HG02588 (cell line): ENCODE data around the gene RFX5.
"Not testable (repeated sequence)": the region's sequence is repeated elsewhere in the genome, so short reads cannot be mapped to it uniquely, and the experiment has no call there.

Experiments used
- ATAC-seq: cut with Tn5 transposase; IDR thresholded peaks from one replicate; pipeline ENCODE4 v1.9.1; 2021; ENCODE audit warnings: mild to moderate bottlenecking, moderate library complexity; ENCODE audit not compliant: unreplicated experiment

Gene RFX5

DNA sequence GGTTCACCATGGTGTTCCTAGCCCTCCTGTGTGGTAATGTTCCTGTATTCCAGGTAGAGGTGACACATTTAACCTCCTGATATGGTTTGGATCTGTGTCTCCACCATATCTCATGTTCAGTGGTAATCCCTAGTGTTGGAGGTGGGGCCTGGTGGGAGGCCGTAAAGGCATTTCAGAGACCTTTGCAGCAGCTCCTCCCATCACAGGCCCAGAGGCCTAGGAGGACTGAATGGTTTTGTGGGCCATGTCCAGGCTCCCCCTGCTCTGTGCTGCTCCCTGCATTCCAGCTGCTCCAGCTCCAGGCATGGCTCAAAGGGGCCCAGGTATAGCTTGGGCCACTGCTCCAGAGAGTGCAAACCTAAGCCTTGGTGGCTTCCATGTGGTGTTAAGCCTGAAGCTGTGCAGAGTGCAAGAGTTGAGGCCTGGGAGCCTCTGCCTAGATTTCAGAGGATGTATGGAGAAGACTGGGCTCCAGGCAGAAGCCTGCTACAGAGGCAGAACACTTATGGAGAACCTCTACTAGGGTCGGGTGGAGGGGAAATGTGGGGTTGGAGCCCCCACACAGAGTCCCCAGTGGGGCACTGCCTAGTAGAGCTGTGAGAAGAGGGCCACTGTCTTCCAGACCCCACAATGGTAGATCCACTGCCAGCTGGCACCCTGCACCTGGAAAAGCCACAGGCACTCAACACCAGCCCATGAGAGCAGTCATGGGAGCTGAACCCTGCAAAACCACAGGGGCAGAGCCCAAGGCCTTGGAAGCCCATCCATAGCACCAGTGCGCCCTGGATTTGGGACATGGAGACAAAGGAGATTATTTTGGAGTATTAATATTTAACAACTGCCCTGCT is 15.5 kb upstream of the RFX5 start:
- ATAC-seq = no peak

- no peak for ATAC-seq
These were observed 14.8 kb upstream of the RFX5 start for GRCh38 chr1:151361883-151362282.

GRCh38 chr1:151356696-151357095 is 9.6 kb upstream of the RFX5 start:
- ATAC-seq = no peak

DNA sequence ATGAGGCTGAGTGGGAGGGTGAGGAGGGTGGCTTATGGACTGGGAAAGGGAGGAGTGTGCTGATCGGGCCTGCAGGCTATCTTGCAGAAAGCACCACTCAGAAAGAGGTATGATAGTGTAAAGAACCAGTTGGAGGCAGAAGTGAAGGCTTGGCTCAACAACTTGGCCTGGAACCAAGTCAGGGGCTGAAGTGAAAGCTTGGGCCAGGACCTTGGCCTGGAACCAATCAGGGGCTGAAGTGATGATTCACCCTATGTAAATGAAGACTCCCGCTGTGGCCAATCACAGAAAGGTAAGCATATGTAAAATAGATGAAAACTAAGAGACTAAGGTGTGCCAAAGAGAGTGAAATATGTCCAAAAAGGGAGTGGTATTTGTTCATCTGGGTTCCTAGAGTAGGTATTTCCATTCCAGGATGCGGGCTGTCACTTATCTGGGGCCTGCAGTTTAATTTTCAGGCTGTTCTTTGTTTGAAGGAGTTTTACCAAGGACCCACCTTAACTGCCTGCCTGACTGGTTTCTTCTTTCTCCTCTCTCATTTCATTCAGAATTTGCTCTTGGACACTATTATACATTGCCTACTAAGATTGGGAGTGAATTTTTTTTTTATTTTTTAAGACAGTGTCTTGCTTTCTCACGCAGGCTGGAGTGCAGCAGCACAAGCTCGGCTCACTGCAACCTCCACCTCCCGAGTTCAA is 5.1 kb upstream of the RFX5 start:
- ATAC-seq = no peak

GRCh38 chr1:151350323-151350722 is 3.3 kb upstream of the RFX5 start:
- ATAC-seq = not testable (repeated sequence)

DNA sequence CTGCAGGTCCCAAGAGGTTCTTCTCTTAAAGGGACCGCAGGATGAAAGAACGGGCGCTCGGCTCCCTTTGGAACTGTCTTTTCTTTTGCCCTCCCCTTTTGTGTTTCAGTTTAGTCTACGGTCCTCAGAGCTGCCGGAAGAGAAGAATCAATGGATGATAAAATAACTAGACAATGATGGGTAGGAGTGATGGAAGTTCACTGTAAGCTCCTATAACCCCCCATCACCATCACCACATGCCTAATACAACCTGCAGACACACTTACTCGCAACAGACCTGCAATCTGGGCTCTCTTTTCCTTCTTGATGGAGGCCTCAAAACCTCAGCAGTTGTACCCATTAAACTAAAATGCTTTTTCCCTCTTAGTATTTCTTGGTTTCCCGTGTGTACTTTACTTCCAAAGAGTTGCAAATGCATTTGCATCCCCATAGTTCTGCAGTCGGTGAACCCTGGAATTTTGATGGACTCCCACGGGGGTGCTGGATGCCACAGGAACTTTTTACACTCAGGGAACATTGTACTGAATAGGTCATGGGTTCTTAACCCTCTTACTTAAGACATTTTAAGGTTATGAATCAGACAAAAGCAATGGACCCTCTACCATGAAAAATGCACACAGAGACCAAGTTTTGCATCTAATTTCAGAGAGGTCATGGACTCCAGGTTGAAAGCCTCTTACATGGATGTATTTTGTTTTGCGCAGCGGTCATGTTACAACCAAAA is 633 bp upstream of the RFX5 start:
- ATAC-seq = no peak

- no peak for ATAC-seq
These were observed 827 bp downstream of the RFX5 start for GRCh38 chr1:151346082-151346768.

DNA sequence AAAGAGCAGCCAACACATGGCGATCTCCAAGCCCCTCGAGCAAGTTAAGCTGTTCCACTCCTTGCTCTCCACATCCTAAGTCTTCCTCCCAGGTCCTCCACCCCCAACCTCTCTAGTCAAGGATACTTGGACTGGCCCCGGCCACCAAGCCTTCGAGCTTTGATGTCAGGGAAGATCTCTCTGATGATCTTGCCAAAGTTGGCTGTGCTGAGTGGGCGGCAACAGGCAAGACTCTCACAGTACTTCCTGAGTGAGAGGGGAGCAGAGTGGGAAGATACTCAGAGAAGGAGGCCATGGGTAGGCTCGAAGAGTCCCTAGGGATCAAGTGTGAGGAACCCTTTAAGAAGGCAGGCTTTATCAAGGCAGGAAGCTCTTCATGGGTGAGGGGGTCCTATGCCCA is 2.8 kb downstream of the RFX5 start:
- no peak for ATAC-seq

DNA sequence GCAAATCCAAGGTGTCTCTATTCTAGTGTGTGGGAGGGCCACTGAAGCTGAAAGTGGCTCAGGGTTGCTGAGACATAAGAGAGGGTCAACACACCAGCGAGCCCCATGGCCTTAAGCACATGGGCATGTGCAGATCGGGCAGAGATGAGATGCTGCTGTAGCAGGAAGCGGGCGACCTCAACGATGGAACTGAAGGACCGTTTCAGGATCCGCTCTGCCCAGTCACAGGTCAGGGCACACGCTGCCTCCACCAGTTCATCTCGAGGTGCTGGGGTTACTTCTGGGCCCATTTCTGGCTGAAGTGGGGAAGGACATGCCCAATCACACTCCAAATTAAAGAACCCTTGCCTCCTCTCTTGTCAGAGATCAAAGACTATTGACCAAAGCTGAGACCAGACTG is 3.5 kb downstream of the RFX5 start:
- ATAC-seq = no peak

- ATAC-seq = no peak
These were observed 4.5 kb downstream of the RFX5 start for GRCh38 chr1:151342569-151342968.

- ATAC-seq = no peak
These were observed 5.0 kb downstream of the RFX5 start for GRCh38 chr1:151342021-151342420.

GRCh38 chr1:151340870-151341754 is 5.9 kb downstream of the RFX5 start:
- ATAC-seq = no peak

- no peak for ATAC-seq
These were observed 10.5 kb downstream of the RFX5 start for GRCh38 chr1:151336556-151336955.

- no peak for ATAC-seq
These were observed 12.2 kb downstream of the RFX5 start for GRCh38 chr1:151334822-151335221.

- ATAC-seq = peak; percentile 17
These were observed 19.0 kb downstream of the RFX5 start for GRCh38 chr1:151327903-151328674.

- ATAC-seq = peak; percentile 72
These were observed 19.7 kb downstream of the RFX5 start, which contains the start of gene PI4KB for GRCh38 chr1:151327223-151327902. TSS of gene PI4KB (minus strand) at chr1:151327416. CDS start at chr1:151316481, 10,935 bp downstream.

GRCh38 chr1:151326619-151327222 is 20.3 kb downstream of the RFX5 start:
- ATAC-seq = peak; percentile 51
